Right ventricle myocardium inferior (tissue), 1 donor: ENCODE data around the gene DMRTA2. TPM values are rescaled to one million over a fixed set of nuclear protein-coding genes. Genes with fewer than 3 reads are reported as not detected.

ENCODE experiments used
- ATAC-seq: fragments of 200-7000 bp; cut with Tn5 transposase; one replicate; pipeline ENCODE4 v1.9.1; 2020; ENCODE audit warnings: mild to moderate bottlenecking, moderate library complexity
- DNase-seq: peaks from one replicate; pipeline ENCODE4 v3.0.0; 2021; ENCODE audit errors: missing footprints
- intact Hi-C: fragments of 100-400 bp; cut with DNase I; formaldehyde crosslinking; loops from one replicate; pipeline ENCODE4 v1.11.0; 2022
- total RNA-seq: library from RNA; stranded (reverse); fragmentation: NEBNext Ultra II Directional; extraction: Animal tissue kit (Norgen Biotek cat#: 25700); gene quantifications from one replicate; pipeline ENCODE4 v1.2.1, GENCODE V29; 2021
- donor health status: DM: no; HTN: yes; CAD: no; lungs with severe emphysema.

DMRTA2 gene
- total RNA-seq, 1 donor from 2014 or later, result not detected

- DNase-seq, result no peak
- ATAC-seq, result no peak
- intact Hi-C loops, result no loop called here
These were observed 1.7 kb upstream of the DMRTA2 start for GRCh38 chr1:50424884-50425375.

- DNase-seq (no peak), ATAC-seq (no peak)
- intact Hi-C loops, result no loop called here
These were observed 1.0 kb upstream of the DMRTA2 start for GRCh38 chr1:50424045-50424883.

GRCh38 chr1:50423670-50424000, 392 bp upstream of the DMRTA2 start:
- DNase-seq, result no peak
- ATAC-seq, result no peak
- intact Hi-C loops, result no loop called here

GRCh38 chr1:50422675-50422945, 633 bp downstream of the DMRTA2 start:
- no peak for ATAC-seq
- intact Hi-C loops, result no loop called here

GRCh38 chr1:50421768-50422674, 1.2 kb downstream of the DMRTA2 start:
- ATAC-seq, result no peak
- DNase-seq, result no peak
- intact Hi-C loops, result no loop called here

More at GRCh38 chr1:50422675-50422945, 633 bp downstream of the DMRTA2 start:
- DNase-seq, result no peak

GRCh38 chr1:50421366-50421748, 1.9 kb downstream of the DMRTA2 start:
- ATAC-seq (no peak), DNase-seq (no peak)
- intact Hi-C loops, result no loop called here

GRCh38 chr1:50420689-50421365, 2.4 kb downstream of the DMRTA2 start:
- ATAC-seq, result no peak
- no peak for DNase-seq

GRCh38 chr1:50419907-50420677, 3.2 kb downstream of the DMRTA2 start:
- intact Hi-C loops, result no loop called here
- no peak for DNase-seq
- no peak for ATAC-seq

More at GRCh38 chr1:50420689-50421365, 2.4 kb downstream of the DMRTA2 start:
- intact Hi-C loops, result no loop called here

- intact Hi-C loops, result no loop called here
- DNase-seq, result no peak
- ATAC-seq, result no peak
These were observed 3.9 kb downstream of the DMRTA2 start for GRCh38 chr1:50419192-50419906.

GRCh38 chr1:50418600-50419109, 4.6 kb downstream of the DMRTA2 start:
- intact Hi-C loops, result no loop called here
- ATAC-seq (no peak), DNase-seq (no peak)

GRCh38 chr1:50417946-50418599, 5.2 kb downstream of the DMRTA2 start:
- ATAC-seq (no peak), DNase-seq (no peak)
- intact Hi-C loops, result no loop called here

GRCh38 chr1:50417507-50417906, 5.7 kb downstream of the DMRTA2 start:
- intact Hi-C loops, result no loop called here

GRCh38 chr1:50416553-50417453, 6.4 kb downstream of the DMRTA2 start:
- intact Hi-C loops, result no loop called here
- DNase-seq (no peak), ATAC-seq (no peak)

More at GRCh38 chr1:50417507-50417906, 5.7 kb downstream of the DMRTA2 start:
- DNase-seq (no peak), ATAC-seq (no peak)

GRCh38 chr1:50416150-50416527, 7.1 kb downstream of the DMRTA2 start:
- no peak for DNase-seq
- no peak for ATAC-seq
- intact Hi-C loops, result no loop called here

- ATAC-seq (no peak), DNase-seq (no peak)
- intact Hi-C loops, result no loop called here
These were observed 7.8 kb downstream of the DMRTA2 start for GRCh38 chr1:50415235-50416149.

GRCh38 chr1:50414853-50415234, 8.4 kb downstream of the DMRTA2 start:
- DNase-seq (no peak), ATAC-seq (no peak)
- intact Hi-C loops, result no loop called here
